Colonic mucosa (tissue), 4 donors: ENCODE data around the gene REV3L. TPM values are rescaled to one million over a fixed set of nuclear protein-coding genes. Genes with fewer than 3 reads are reported as not detected.

Experiments
- DNase-seq: peaks from one replicate; pipeline ENCODE4 v3.0.0-alpha.2; 2020
- H3K27ac ChIP-seq: fragments of 200-600 bp; one replicate; pipeline ENCODE4 v1.8.0; 2021
- H3K27me3 ChIP-seq: fragments of 200-600 bp; one replicate; pipeline ENCODE4 v1.8.0; 2021
- H3K36me3 ChIP-seq: fragments of 200-600 bp; one replicate; pipeline ENCODE4 v1.8.0; 2021
- H3K4me1 ChIP-seq: fragments of 200-600 bp; one replicate; pipeline ENCODE4 v1.8.0; 2021; ENCODE audit warnings: mild to moderate bottlenecking
- H3K4me3 ChIP-seq: fragments of 200-600 bp; one replicate; pipeline ENCODE4 v1.8.0; 2021
- H3K9ac ChIP-seq, 2 donors: one replicate each; pipeline ENCODE4 v1.7.0; 2013; ENCODE audit warnings: control low read depth in 2 of 2, low read depth in 2 of 2, low read length in 2 of 2
- H3K9me3 ChIP-seq: fragments of 200-600 bp; one replicate; pipeline ENCODE4 v1.8.0; 2021
- intact Hi-C: fragments of 100-400 bp; cut with DNase I; formaldehyde crosslinking; loops from one replicate; pipeline ENCODE4 v1.14.1; 2022
- total RNA-seq, 2 donors: library from RNA; stranded (reverse); fragmentation: NEBNext Ultra II Directional in 1 of 2; extraction: Animal tissue kit (Norgen Biotek cat#: 25700) in 1 of 2; gene quantifications; one replicate each; pipeline ENCODE4 v1.2.1, GENCODE V29; 2021
- TF ChIP-seq, protein P1 (sequence below): fragments of 200-600 bp; IDR thresholded peaks from one replicate; pipeline ENCODE4 v1.8.0; 2022; ENCODE audit warnings: antibody characterized with exemption, mild to moderate bottlenecking
- donor health status: healthy.
- donor health status: DM: no; HTN: no; CAD: no.
- donor health status: DM: no; HTN: no; CAD: no.

REV3L gene
- total RNA-seq, 2 donors from 2014 or later: 16.7 to 20.8 TPM

DNA sequence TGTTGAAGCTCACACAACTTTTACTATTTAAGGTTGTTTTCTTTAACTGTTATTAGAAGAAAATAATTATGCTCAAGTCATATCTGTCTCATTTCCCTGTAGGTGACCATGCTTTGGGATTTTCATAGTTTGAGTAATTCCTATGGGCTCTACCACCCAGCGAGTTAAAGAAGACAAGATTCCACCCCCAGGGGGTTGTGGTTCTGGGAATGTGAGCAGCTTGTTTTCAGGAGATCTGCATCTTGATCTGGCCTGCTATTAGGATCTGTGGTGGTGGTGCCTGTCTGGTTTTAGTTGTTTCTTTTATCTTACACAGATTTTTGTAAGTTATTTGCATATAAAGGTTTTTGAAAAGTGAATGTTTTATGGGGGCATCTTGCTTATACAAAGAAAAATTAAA is 20.2 kb upstream of the REV3L start:
- Histone ChIP-seq H3K9me3 (no peaks in the 10 kb centered on the region), H3K4me1 (no peaks in the 10 kb centered on the region), H3K4me3 (no peak overlapping the region), H3K27ac (no peak overlapping the region), H3K9ac (no peak overlapping the region), H3K36me3 (no peaks in the 10 kb centered on the region), H3K27me3 (no peaks in the 10 kb centered on the region)
- intact Hi-C loops: no loop called here
- no peak for DNase-seq
- TF ChIP-seq, protein P1, sequence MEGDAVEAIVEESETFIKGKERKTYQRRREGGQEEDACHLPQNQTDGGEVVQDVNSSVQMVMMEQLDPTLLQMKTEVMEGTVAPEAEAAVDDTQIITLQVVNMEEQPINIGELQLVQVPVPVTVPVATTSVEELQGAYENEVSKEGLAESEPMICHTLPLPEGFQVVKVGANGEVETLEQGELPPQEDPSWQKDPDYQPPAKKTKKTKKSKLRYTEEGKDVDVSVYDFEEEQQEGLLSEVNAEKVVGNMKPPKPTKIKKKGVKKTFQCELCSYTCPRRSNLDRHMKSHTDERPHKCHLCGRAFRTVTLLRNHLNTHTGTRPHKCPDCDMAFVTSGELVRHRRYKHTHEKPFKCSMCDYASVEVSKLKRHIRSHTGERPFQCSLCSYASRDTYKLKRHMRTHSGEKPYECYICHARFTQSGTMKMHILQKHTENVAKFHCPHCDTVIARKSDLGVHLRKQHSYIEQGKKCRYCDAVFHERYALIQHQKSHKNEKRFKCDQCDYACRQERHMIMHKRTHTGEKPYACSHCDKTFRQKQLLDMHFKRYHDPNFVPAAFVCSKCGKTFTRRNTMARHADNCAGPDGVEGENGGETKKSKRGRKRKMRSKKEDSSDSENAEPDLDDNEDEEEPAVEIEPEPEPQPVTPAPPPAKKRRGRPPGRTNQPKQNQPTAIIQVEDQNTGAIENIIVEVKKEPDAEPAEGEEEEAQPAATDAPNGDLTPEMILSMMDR: no peak

DNA sequence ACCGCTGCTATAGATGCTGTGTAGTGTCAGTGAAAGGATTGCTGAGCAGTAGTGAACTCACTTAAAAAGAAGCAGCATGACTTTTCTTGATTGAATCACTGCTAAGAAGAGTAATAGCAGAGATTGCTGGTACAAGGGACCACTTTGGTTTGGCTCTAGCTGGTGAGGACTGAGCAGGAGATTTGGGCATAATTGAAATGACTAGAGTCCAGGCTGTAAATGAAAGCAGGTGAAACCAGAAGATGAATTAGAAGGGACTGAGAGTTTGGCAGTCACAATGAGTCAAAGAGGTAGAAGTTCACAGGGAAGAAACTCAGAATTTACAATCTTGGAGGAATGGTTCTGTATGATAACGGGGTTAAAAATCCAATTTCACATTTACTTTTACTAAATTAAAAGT is 19.1 kb upstream of the REV3L start:
- TF ChIP-seq, protein P1: no peak
- no peaks in the 10 kb centered on the region for H3K36me3 ChIP-seq
- intact Hi-C loops: no loop called here
- no peaks in the 10 kb centered on the region for H3K4me1 ChIP-seq
- no peak overlapping the region for H3K27ac ChIP-seq
- no peak for DNase-seq
- no peak overlapping the region for H3K9ac ChIP-seq
- H3K4me3 ChIP-seq: no peak overlapping the region
- H3K9me3 ChIP-seq: no peaks in the 10 kb centered on the region
- no peaks in the 10 kb centered on the region for H3K27me3 ChIP-seq

DNA sequence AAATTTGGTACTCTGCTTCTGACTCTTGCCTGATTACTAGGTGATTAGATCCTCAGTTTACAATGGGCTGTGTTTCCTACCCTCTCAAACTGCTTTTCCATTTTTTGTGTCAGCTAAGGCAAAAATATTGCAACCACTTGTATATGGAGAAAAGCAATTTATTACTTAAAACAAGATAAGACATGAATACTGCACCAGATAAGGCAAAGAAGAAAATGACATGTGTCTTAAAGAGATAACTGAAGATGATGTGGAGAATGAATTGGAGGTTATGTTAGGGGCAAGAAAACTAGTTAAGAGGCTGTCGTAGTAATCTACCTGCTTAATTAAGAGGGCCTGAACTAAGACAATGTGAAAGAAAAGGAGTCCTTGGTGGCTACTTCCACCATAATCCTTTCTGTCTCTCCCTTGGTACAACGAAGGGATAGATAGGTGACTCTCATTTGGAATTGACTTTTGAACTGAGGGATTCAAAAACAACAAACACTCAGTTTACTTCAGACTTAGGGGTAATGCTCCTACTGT is 16.3 kb upstream of the REV3L start:
- TF ChIP-seq, protein P1: no peak
- no peak overlapping the region for H3K9ac ChIP-seq
- no peak for DNase-seq
- H3K36me3 ChIP-seq: no peaks in the 10 kb centered on the region
- intact Hi-C loops: no loop called here
- H3K27me3 ChIP-seq: no peaks in the 10 kb centered on the region
- H3K9me3 ChIP-seq: no peaks in the 10 kb centered on the region
- no peaks in the 10 kb centered on the region for H3K4me1 ChIP-seq
- no peak overlapping the region for H3K27ac ChIP-seq
- no peak overlapping the region for H3K4me3 ChIP-seq

DNA sequence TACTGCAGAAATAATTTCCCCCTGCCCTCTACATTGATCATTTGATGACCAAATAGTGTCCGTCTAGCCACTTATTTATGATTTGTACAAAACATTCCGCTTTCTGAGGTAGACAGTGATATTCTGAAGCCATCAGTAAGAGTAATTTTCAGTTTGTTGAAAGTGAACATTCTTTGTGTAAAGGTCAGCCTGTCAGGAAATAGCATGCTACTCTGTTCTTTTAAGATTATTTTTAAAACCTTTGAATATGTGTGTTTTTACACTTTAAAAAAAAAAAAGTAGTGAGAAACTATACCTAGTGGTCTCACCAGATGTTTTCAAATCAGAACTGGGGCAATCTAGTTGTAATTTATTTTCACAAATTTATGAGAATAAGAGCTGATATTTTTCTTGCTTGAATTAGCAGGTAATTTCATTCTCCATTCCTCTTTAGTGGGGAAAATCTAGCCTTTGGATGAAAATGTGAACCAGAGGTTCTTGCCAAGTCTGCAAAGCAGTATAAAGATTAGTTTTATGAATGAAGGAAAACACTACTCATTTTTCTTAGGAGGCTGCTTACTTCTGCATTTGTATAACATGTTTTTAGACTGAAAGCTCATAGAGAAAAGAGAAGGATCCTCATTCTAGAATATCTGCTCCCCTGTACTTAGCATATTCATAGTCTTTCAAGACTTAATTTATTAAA is 12.1 kb upstream of the REV3L start:
- Histone ChIP-seq H3K4me1 (no peaks in the 10 kb centered on the region), H3K4me3 (no peak overlapping the region), H3K27me3 (no peaks in the 10 kb centered on the region), H3K27ac (no peak overlapping the region), H3K36me3 (no peaks in the 10 kb centered on the region), H3K9me3 (no peaks in the 10 kb centered on the region), H3K9ac (no peak overlapping the region)
- intact Hi-C loops: no loop called here
- DNase-seq: no peak
- TF ChIP-seq, protein P1: no peak

DNA sequence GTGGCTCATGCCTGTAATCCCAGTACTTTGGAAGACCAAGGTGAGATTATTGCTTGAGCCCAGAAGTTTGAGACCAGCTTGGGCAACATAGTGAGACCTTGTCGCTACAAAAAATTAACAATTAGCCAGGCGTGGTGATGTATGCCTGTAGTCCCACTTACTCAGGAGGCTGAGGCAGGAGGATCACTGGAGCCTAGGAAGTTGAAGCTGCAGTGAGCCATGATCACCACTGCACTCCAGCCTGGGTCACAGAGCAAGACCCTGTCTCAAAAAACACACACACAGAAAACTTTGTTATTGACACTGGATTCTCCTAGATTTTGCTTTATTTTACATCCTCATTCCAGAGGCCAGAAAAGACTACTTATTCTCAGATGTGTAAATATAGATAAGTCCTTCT is 9.5 kb upstream of the REV3L start:
- Histone ChIP-seq H3K4me3 (no peak overlapping the region), H3K9ac (no peak overlapping the region), H3K27me3 (no peaks in the 10 kb centered on the region), H3K9me3 (no peaks in the 10 kb centered on the region), H3K27ac (no peak overlapping the region), H3K4me1 (no peaks in the 10 kb centered on the region), H3K36me3 (no peaks in the 10 kb centered on the region)
- DNase-seq: no peak
- intact Hi-C loops: no loop called here
- TF ChIP-seq, protein P1: no peak
